ENCODE measurements around the gene MOSPD2. TPM values are rescaled to one million over a fixed set of nuclear protein-coding genes. Genes with fewer than 3 reads are reported as not detected.
A peak's percentile ranks its signal among the peaks of the same experiment; 100 is the strongest.

Gene MOSPD2
- total and polyA plus RNA-seq, 10 of the 15 experiments (the other 5 are each of a cell fraction or from before 2014, with no cell fraction given): 4.9 to 14.7 (median 7.4) TPM

GRCh38 chrX:14865201-14865600 is 8.0 kb upstream of the MOSPD2 start:
- Histone ChIP-seq H3K9ac (ENCODE audit: control insufficient read depth, insufficient read depth, low read length) (no peak overlapping the region), H2AFZ (ENCODE audit: control insufficient read depth, low read depth, low read length) (no peak overlapping the region), H3K4me3 (no peak overlapping the region), H3K27ac (ENCODE audit: control insufficient read depth, insufficient read depth) (no peak overlapping the region), H3K36me3 (ENCODE audit: control insufficient read depth in 2 of 2, insufficient read depth in 2 of 2, low read length in 1 of 2) (no peaks in the 10 kb centered on the region), H4K20me1 (ENCODE audit: control insufficient read depth, insufficient read depth) (no peaks in the 10 kb centered on the region), H3K4me1 (ENCODE audit: control insufficient read depth, insufficient read depth, low read length) (no peaks in the 10 kb centered on the region), H3K4me2 (ENCODE audit: control insufficient read depth, insufficient read depth) (no peak overlapping the region), H3K27me3 (replicated peaks in 1 of 2; ENCODE audit: control insufficient read depth in 2 of 2, insufficient read depth in 2 of 2, low read length in 1 of 2) (no peaks in the 10 kb centered on the region), H3K79me2 (ENCODE audit: control insufficient read depth, insufficient read depth, low read length) (peaks cover 4% of the 10 kb centered on the region), H3K9me3 (replicated peaks; ENCODE audit: control insufficient read depth, insufficient read depth, low read length) (peaks cover 4% of the 10 kb centered on the region; the same call in 2 of the 3 replicates)
- ChIA-PET RAD21 (ENCODE audit: unreplicated experiment) (no interaction called here), SMC1A (ENCODE audit: uncharacterized antibody, unreplicated experiment) (interaction anchor here (0.6 kb wide), 1 partner anchor 544 kb away, joined by 3 read pairs; no protein-coding TSS in a partner anchor), CTCF (no interaction called here), POLR2A (no interaction called here)
- no TSS peak for BruUV-seq (replicated peaks)
- no peak for ATAC-seq
- in situ Hi-C loops (cut with MboI) (no loop called here), intact Hi-C loops (cut with micrococcal nuclease; ENCODE audit: unreplicated experiment) (no loop called here)
- TF ChIP-seq BMI1 (IDR thresholded peaks at IDR 0.05; ENCODE audit: borderline replicate concordance) (no peak), NFYA (IDR thresholded peaks at IDR 0.05; ENCODE audit: borderline replicate concordance, low read depth, low read length) (no peak), RAD51 (IDR thresholded peaks at IDR 0.05) (no peak), ZBED1 (IDR thresholded peaks at IDR 0.05; ENCODE audit: borderline replicate concordance) (no peak), BHLHE40 (IDR thresholded peaks at IDR 0.05; ENCODE audit: borderline replicate concordance in 1 of 2, low read depth in 2 of 2, low read length in 1 of 2) (no peak)
- no peak for FAIRE-seq
- 37% methylated on average over 1 of the region's 1 CpG for WGBS (ENCODE audit: insufficient coverage, insufficient replicate concordance, low lambda C conversion rate, missing lambda C conversion rate)
- DNase-seq (ENCODE audit: low read depth, low spot score): no peak

DNA sequence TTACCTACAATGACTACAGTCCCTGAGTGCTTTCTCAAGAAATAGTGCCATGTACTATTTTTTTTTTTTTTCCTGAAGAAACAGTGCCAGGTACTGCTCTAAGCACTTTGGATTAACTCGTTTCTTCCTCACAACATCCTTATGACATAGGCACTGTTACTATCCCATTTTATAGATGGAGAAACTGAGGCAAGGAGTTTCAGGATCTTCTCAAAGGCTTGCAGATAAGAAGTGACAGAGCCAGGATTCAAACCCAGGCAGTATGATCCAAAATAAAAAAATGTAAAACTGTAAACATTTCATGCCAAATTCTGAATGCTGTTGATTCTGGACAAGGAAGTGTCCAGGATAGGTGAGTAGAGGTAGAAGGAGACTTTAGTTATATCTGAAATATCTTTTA is 1.5 kb upstream of the MOSPD2 start:
- no peak overlapping the region for H3K27ac ChIP-seq (ENCODE audit: control insufficient read depth, insufficient read depth)
- WGBS (ENCODE audit: insufficient coverage, insufficient replicate concordance, low lambda C conversion rate, missing lambda C conversion rate): 0% methylated on average over 1 of the region's 1 CpG
- no TSS peak for BruUV-seq (replicated peaks)
- TF ChIP-seq ATF2 (IDR thresholded peaks at IDR 0.05; ENCODE audit: low read length) (no peak), HDAC6 (IDR thresholded peaks at IDR 0.05; ENCODE audit: unreplicated experiment) (no peak), SREBF1 (IDR thresholded peaks at IDR 0.05; ENCODE audit: low read length) (no peak), NKRF (conservative IDR thresholded peaks at IDR 0.05) (no peak), MYC (IDR thresholded peaks at IDR 0.05; ENCODE audit: insufficient read depth, insufficient read length, insufficient replicate concordance, low read length, severe bottlenecking) (no peak), ZNF274 (IDR thresholded peaks at IDR 0.05; ENCODE audit: insufficient read depth, insufficient read length) (no peak), BHLHE40 (IDR thresholded peaks at IDR 0.05; ENCODE audit: borderline replicate concordance in 1 of 2, low read depth in 2 of 2, low read length in 1 of 2) (no peak), USF2 (IDR thresholded peaks at IDR 0.05; ENCODE audit: borderline replicate concordance, low read depth, low read length) (no peak)

More for the DNA sequence above, 1.5 kb upstream of the MOSPD2 start:
- Histone ChIP-seq H3K9ac (ENCODE audit: control insufficient read depth, insufficient read depth, low read length) (no peak overlapping the region), H3K4me2 (ENCODE audit: control insufficient read depth, insufficient read depth) (0 out of 2 replicates have a peak overlapping the region, but pooled peaks have one; percentile 38), H3K9me3 (replicated peaks; ENCODE audit: control insufficient read depth, insufficient read depth, low read length) (peaks cover 4% of the 10 kb centered on the region; the same call in 2 of the 3 replicates), H4K20me1 (ENCODE audit: control insufficient read depth, insufficient read depth) (no peaks in the 10 kb centered on the region), H3K27me3 (replicated peaks in 1 of 2; ENCODE audit: control insufficient read depth in 2 of 2, insufficient read depth in 2 of 2, low read length in 1 of 2) (no peaks in the 10 kb centered on the region), H3K36me3 (ENCODE audit: control insufficient read depth in 2 of 2, insufficient read depth in 2 of 2, low read length in 1 of 2) (no peaks in the 10 kb centered on the region), H3K79me2 (ENCODE audit: control insufficient read depth, insufficient read depth, low read length) (peaks cover 20% of the 10 kb centered on the region), H2AFZ (ENCODE audit: control insufficient read depth, low read depth, low read length) (no peak overlapping the region), H3K4me1 (ENCODE audit: control insufficient read depth, insufficient read depth, low read length) (no peaks in the 10 kb centered on the region), H3K4me3 (peak overlapping the region; percentile 49; the same call in 1 of the 2 replicates)
- ATAC-seq: no peak
- no peak for DNase-seq (ENCODE audit: low read depth, low spot score)
- intact Hi-C loops (cut with micrococcal nuclease; ENCODE audit: unreplicated experiment) (loop anchor here (5.0 to 10.0 kb wide), 2 partner anchors 273 to 1139 kb away; partner anchors contain the start of genes OFD1 and TRAPPC2), in situ Hi-C loops (cut with MboI) (no loop called here)
- POLR2A ChIA-PET: no interaction called here
- RAD21 ChIA-PET (ENCODE audit: unreplicated experiment): no interaction called here
- CTCF ChIA-PET: no interaction called here
- no peak for FAIRE-seq
- SMC1A ChIA-PET (ENCODE audit: uncharacterized antibody, unreplicated experiment): no interaction called here
